ENCODE measurements around the gene SLC31A2.

Gene SLC31A2

DNA sequence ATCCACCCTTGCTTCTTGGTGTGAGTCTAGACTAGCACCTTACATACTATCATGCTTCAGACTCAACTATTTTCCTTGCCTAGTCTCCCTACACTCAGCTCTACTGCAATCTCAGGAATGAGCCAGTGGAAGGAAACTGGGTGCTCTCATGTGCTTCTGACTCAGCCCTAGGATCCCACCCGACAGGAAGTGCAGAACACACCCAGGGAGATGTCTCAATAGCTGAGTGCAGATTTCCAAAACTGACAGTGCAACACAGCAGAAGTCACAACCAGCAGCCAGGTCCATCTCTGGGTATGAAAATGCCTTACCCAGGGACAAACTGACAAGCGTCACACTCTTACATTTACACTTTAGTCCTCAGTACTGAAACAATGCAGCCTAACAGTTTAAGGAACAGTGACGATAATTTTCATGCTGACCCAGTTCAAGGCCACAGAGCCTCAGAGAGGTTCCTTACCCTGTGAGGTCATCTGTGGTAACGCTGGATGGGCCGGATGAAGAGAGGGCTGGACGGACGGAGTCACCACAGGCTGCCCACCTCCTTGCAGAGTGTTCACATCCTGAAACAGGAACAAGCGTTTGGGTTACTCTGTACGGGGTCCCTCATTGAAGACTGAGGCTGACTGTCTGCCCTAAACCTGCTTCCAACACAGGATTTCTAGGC is 37.3 kb downstream of the SLC31A2 start:
- DNase-seq = no peak

DNA sequence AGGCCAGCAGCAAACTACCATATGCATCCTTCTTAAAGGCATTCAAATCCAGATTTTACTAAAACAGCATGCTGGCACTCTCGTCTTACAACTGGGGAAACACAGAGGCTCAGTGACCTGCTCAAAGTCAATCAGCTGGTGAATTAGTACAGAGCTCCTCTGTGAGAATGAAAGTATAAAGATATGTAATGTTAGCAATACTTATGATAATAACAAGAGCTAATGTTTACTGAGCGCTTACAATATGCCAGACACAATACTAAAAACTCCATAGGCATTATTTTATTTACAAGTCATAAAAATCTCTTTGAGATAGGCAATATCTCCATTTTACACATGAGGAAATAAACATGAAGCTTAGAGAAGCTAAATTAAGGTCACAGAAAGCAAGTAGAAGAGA is 41.6 kb downstream of the SLC31A2 start:
- no peak for DNase-seq

DNA sequence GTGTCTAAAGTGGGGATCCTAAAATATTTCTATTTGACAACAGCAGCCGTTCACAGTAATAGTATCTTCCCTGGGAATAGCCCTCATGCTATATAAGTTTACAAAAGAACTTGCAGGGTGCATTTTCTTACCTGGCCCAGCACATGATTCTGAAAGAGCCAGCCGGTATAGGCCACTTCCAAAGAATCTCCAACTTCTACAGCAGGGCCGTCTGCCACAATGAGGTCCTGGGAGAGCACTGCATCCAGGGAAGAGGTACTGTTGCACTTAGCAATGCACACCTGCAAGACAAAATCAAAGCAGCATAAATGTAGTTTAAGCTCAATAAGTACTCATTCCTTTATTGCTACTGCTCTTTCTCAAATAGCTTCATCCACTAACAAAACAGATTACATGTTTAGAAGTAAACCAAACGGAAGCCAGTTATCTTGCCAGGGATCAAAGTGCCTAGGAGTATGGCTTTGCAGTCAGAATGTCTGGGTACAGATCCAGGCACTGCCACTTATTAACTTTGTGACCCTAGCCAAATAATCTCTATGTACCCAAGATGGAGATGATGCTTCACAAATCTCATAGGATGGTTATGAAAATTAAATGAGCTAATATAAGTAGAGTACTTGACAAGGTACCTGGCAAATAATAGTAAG is 49.0 kb downstream of the SLC31A2 start:
- no peak for DNase-seq

DNA sequence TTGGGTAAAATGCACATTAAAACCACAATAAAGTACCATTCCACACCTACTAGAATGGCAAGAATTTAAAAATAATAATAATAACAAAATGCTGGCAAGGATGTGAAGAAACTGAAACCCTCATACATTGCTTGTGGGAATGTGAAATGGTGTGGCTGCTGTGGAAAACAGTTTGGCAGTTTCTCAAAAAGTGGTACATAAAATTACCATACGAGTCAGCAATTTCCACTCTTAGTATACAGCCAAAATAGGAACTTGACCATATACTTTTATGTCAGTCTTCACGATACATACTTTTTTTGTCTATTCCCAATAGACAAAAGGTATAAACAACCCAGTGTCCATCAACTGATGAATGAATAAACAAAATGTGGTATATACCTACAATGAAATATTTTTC is 54.6 kb downstream of the SLC31A2 start:
- DNase-seq = no peak

DNA sequence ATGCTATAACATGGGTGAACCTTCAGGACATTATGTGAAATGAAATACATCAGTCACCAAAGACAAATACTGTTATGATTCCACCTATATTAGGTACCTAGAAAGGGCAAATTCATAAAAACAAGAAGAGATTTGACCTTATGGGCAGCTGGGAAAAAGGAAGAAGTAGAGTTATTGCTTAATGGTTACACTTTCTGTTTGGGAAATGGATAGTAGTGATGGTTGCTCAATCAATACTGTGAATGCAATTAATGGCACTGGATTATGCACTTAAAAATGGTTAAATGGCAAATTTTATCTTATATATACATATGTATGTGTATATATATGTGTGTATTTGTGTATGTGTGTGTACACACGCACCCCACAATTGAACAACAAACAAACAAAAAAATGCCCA is 55.1 kb downstream of the SLC31A2 start:
- DNase-seq = no peak

DNA sequence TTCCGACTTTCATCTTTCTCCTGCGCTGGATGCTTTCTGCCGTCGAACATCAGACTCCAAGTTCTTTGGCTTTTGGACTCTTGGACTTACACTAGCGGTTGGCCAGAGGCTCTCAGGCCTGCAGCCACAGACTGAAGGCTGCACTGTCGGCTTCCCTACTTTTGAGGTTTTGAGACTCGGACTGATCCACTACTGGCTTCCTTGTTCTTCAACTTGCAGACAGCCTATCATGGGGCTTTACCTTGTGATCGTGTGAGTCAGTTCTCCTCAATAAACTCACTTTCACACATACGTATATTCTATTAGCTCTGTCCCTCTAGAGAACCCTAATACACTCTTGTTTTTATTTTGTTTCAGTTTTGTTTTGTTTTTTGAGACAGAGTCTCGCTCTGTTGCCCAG is 60.0 kb downstream of the SLC31A2 start:
- no peak for DNase-seq

Measured in NCI-H1694 (cell line).